Measurements from ENCODE around the gene COQ8A. TPM values are rescaled to one million over a fixed set of nuclear protein-coding genes. Genes with fewer than 3 reads are reported as not detected.

COQ8A gene
- total RNA-seq, 4 donors from 2014 or later: 53.4 to 97.5 (median 72.7) TPM

DNA sequence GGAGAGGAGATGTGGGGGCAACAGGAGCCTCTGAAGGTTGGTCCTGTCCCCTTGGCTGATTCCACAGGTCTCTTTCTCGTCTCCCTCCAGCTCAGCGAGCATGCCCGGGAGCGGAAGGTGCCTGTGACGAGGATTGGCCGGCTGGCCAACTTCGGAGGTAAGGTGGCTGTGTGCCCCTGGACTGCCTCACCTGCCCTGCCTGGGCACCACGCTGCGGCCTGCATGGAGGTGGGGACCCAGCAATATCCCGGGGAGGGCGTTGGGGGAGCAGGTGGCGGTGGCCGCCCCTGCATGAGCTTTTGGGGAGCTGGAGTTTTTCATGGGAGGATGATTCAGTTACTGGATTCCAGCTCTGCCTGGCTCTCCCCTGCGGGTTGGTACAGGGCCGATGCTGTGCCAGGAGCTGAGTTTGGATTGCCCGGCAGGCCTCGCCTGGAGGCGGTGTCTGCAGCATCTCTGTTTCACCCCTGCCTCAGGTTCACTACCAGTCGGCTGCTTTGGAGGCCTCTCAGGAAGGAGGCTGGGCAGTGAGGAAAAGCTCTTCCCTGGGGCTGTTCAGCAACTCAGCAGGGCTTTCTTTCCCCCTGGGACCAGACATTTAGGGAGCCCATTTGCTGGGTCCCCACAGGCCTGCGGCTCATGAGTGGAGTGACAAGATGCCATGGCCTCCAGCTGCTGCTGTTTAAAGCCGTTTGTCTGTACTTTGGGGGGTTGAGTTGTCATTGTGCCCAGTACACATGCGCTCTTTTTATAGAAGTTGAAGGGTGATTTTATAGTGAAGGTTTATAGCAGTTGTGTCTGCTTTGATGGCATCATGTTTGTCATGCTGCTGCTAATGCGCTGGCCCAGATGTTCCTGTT lies 25.7 kb downstream of the COQ8A start:
- no peak overlapping the region for H3K4me3 ChIP-seq (ENCODE audit: low read depth, poor library complexity, severe bottlenecking)
- no peak for DNase-seq (ENCODE audit: low spot score in 2 of 2)
- WGBS, 2 donors: 88 to 90% methylated on average over 17 to 23 of the region's 23 CpGs
- no peak for TF ChIP-seq POLR2A (IDR thresholded peaks at IDR 0.05)
- TF ChIP-seq, protein P1, sequence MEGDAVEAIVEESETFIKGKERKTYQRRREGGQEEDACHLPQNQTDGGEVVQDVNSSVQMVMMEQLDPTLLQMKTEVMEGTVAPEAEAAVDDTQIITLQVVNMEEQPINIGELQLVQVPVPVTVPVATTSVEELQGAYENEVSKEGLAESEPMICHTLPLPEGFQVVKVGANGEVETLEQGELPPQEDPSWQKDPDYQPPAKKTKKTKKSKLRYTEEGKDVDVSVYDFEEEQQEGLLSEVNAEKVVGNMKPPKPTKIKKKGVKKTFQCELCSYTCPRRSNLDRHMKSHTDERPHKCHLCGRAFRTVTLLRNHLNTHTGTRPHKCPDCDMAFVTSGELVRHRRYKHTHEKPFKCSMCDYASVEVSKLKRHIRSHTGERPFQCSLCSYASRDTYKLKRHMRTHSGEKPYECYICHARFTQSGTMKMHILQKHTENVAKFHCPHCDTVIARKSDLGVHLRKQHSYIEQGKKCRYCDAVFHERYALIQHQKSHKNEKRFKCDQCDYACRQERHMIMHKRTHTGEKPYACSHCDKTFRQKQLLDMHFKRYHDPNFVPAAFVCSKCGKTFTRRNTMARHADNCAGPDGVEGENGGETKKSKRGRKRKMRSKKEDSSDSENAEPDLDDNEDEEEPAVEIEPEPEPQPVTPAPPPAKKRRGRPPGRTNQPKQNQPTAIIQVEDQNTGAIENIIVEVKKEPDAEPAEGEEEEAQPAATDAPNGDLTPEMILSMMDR (IDR thresholded peaks at IDR 0.05): no peak
- intact Hi-C loops (cut with DNase I; ENCODE audit: low total_unique reads): no loop called here

DNA sequence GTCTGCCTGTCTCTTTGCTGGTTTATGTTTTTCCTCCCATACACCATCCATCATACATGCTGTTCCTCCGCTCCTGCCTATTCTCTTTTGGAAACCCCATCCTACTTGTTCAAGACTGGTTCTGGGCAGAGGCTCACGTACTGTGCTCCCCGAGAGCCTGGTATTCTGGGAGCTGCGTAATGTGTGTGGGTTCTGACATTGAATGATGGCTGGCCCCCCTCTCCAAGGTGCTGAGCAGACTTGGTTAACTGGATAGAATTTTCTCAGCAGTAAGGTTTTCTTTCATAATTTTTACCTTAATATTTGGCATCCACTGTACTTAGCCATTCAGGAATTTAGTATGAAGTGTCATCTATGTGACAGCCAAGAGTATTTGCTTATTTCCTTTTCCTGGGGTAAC lies 26.6 kb downstream of the COQ8A start:
- WGBS, 2 donors: 96 to 98% methylated on average over 4 of the region's 4 CpGs
- no peak for DNase-seq (ENCODE audit: low spot score in 2 of 2)
- H3K4me3 ChIP-seq (ENCODE audit: low read depth, poor library complexity, severe bottlenecking): no peak overlapping the region
- TF ChIP-seq, protein P1 (IDR thresholded peaks at IDR 0.05): no peak
- no peak for TF ChIP-seq POLR2A (IDR thresholded peaks at IDR 0.05)
- intact Hi-C loops (cut with DNase I; ENCODE audit: low total_unique reads): no loop called here

DNA sequence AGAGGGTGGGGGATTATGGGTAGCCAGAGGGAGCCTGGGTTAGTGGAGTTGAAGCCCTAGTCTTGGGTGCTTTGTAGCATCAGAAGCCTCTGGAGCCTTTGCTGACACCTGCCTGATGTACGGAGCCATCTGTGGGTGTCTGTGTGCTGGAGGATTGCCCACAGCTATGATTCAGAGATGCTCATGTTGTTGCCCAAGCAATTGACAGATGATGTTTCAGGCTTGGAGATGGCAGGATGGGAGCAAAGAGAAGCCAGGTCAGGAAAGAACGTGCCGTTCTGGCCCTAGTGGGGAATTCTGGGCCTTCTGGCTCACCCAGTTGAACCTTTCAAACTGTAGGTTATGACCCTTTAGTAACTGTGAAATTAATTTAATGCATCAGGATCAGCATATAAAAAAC lies 27.6 kb downstream of the COQ8A start:
- no peak for DNase-seq (ENCODE audit: low spot score in 2 of 2)
- intact Hi-C loops (cut with DNase I; ENCODE audit: low total_unique reads): no loop called here
- TF ChIP-seq, protein P1 (IDR thresholded peaks at IDR 0.05): no peak
- no peak for TF ChIP-seq POLR2A (IDR thresholded peaks at IDR 0.05)
- 61 to 74% methylated on average over 3 of the region's 3 CpGs for WGBS, 2 donors
- no peak overlapping the region for H3K4me3 ChIP-seq (ENCODE audit: low read depth, poor library complexity, severe bottlenecking)

DNA sequence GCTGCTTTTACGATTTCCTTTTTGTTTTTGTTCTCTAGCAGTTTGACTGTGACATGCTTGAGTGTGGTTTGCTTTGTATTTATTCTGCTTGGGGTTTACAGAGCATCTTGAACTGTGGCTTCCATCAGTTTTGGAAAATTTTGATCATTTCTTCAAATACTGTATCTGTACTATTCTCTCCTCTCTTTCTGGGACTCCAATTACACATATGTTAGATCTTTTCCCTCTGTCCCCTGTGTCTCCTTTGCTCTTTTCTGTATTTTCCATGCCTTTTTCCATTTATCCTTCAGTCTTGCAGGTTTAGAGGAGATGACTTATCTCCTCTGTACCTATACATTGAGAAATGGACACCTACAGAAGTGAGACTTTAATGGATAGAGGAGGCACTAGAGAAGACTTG lies 31.7 kb downstream of the COQ8A start:
- TF ChIP-seq POLR2A (IDR thresholded peaks at IDR 0.05): no peak
- TF ChIP-seq, protein P1 (IDR thresholded peaks at IDR 0.05): no peak
- intact Hi-C loops (cut with DNase I; ENCODE audit: low total_unique reads): no loop called here
- 100% methylated on average over 1 of the region's 1 CpG for WGBS, 2 donors
- DNase-seq (ENCODE audit: low spot score in 2 of 2): no peak
- no peak overlapping the region for H3K4me3 ChIP-seq (ENCODE audit: low read depth, poor library complexity, severe bottlenecking)

DNA sequence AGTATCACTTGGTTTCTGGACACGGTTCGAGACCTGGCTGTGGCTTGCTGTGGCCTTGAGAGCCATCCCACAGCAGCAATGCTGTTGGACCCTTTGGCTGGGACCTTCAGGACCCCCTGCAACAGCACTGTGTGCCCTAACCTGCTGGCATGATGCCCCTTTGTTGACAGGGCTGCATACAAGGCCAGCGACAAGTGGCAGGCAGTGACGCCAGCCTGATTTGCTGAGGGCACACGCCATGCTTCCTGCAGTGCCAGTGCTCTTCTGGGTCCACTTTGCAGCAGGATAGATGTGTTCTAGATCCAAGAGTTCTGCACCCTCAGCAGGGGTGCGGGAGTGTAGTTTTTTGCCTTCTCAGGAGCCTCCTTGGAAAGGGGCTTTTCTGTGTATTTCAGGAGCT lies 32.8 kb downstream of the COQ8A start:
- no peak for DNase-seq (ENCODE audit: low spot score in 2 of 2)
- TF ChIP-seq, protein P1 (IDR thresholded peaks at IDR 0.05): no peak
- no peak for TF ChIP-seq POLR2A (IDR thresholded peaks at IDR 0.05)
- H3K4me3 ChIP-seq (ENCODE audit: low read depth, poor library complexity, severe bottlenecking): no peak overlapping the region
- intact Hi-C loops (cut with DNase I; ENCODE audit: low total_unique reads): no loop called here
- 94 to 96% methylated on average over 6 of the region's 6 CpGs for WGBS, 2 donors

Data from lower leg skin (tissue), 4 donors.